GM23338 (cell line): ENCODE measurements around the gene IL13.

Source experiments
- CREB1 ChIP-seq: fragments of 250-450 bp; sonication (Bioruptor Pico); IDR thresholded peaks from 2 replicates; pipeline ENCODE4 v1.5.0; 2020; ENCODE audit warnings: low read depth, mild to moderate bottlenecking, moderate library complexity
- CTCF ChIP-seq, 2 experiments: fragments of 200-600 bp in 1 of 2; sonication (generic) in 1 of 2; conservative IDR thresholded peaks; 2 replicates each; pipeline versions ENCODE4 v1.5.1 to v1.6.1; 2016 to 2017; ENCODE audit warnings: antibody characterized with exemption in 2 of 2, low read depth in 2 of 2, mild to moderate bottlenecking in 2 of 2, moderate library complexity in 1 of 2
- EZH2 ChIP-seq: fragments of 200-600 bp; sonication (generic); IDR thresholded peaks from one replicate; pipeline ENCODE4 v1.8.0; 2017; ENCODE audit warnings: antibody characterized with exemption, mild to moderate bottlenecking, low read depth; ENCODE audit not compliant: unreplicated experiment
- EZH2phosphoT487 ChIP-seq: fragments of 200-600 bp; sonication (generic); IDR thresholded peaks from one replicate; pipeline ENCODE4 v1.8.1; 2018; ENCODE audit warnings: antibody characterized with exemption; ENCODE audit not compliant: unreplicated experiment
- POLR2AphosphoS5 ChIP-seq: IDR thresholded peaks from 2 replicates; pipeline ENCODE4 v1.6.1; 2016; ENCODE audit warnings: antibody characterized with exemption, low read depth
- REST ChIP-seq: IDR thresholded peaks from one replicate; pipeline ENCODE4 v1.6.1; 2018; ENCODE audit warnings: antibody characterized with exemption; ENCODE audit not compliant: unreplicated experiment

GRCh38 chr5:132675936-132676689 is 18.1 kb downstream of the IL13 start:
- TF ChIP-seq POLR2AphosphoS5 (no peak), EZH2phosphoT487 (no peak), CTCF (conservative IDR thresholded peaks at IDR 0.05; ENCODE audit: low read depth in 2 of 2) (no peak), CREB1 (CRISPR knock-in tag) (no peak), EZH2 (no peak), REST (no peak)
